Measurements from ENCODE around the gene ZBTB7C. TPM values are rescaled to one million over a fixed set of nuclear protein-coding genes. Genes with fewer than 3 reads are reported as not detected.

The ZBTB7C gene
- total and polyA plus RNA-seq, 9 of the 15 experiments (the other 6 are each of a cell fraction or from before 2014, with no cell fraction given) = not detected

- TF ChIP-seq TCF7L2 (IDR thresholded peaks at IDR 0.05; ENCODE audit: low read depth, low read length) (no peak), CBFB (CRISPR knock-in tag; IDR thresholded peaks at IDR 0.05) (no peak), ZBTB9 (CRISPR knock-in tag; IDR thresholded peaks at IDR 0.05) (no peak), MAFK (IDR thresholded peaks at IDR 0.05; ENCODE audit: low read length) (no peak), POLR2AphosphoS5 (IDR thresholded peaks at IDR 0.05; ENCODE audit: control insufficient read depth, insufficient read depth, low read depth, low read length) (no peak), ZMIZ1 (IDR thresholded peaks at IDR 0.05; ENCODE audit: low read depth in 2 of 2, low read length in 2 of 2) (no peak), SREBF1 (IDR thresholded peaks at IDR 0.05; ENCODE audit: borderline replicate concordance, low read depth, low read length) (no peak)
Observed at GRCh38 chr18:48024881-48025660, 384.1 kb downstream of the ZBTB7C start (continued).

All from K562 (cell line).